Natural killer cell (primary cell): ENCODE data around the gene CDH23. TPM values are rescaled to one million over a fixed set of nuclear protein-coding genes. Genes with fewer than 3 reads are reported as not detected.

Experiments
- ATAC-seq, 3 donors: fragments of 150-1000 bp in 2 of 3; fragments of 200-7000 bp in 1 of 3; cut with Tn5 transposase; 1 replicate in 1 of 3; 2 replicates in 2 of 3; pipeline ENCODE4 v1.10.0; 2021; ENCODE audit warnings: mild to moderate bottlenecking in 2 of 3, moderate library complexity in 2 of 3
- DNase-seq, 2 donors: peaks; one replicate each; pipeline versions ENCODE4 v3.0.0 to v3.0.0-alpha.2; 2013 to 2021; ENCODE audit warnings: mixed read lengths in 1 of 2
- H3K27ac ChIP-seq: one replicate; pipeline ENCODE4 v1.5.1; 2013; ENCODE audit warnings: mild to moderate bottlenecking, low read length
- H3K27me3 ChIP-seq: one replicate; pipeline ENCODE4 v1.6.1; 2013; ENCODE audit warnings: low read length; ENCODE audit not compliant: control insufficient read depth, insufficient read depth
- H3K36me3 ChIP-seq: one replicate; pipeline ENCODE4 v1.6.1; 2013; ENCODE audit warnings: low read length; ENCODE audit not compliant: control insufficient read depth, insufficient read depth
- H3K4me1 ChIP-seq: one replicate; pipeline ENCODE4 v1.6.1; 2013; ENCODE audit warnings: low read length; ENCODE audit not compliant: control insufficient read depth, insufficient read depth
- H3K4me3 ChIP-seq: one replicate; pipeline ENCODE4 v1.5.1; 2013; ENCODE audit warnings: low read length
- H3K9me3 ChIP-seq: one replicate; pipeline ENCODE4 v1.6.1; 2013; ENCODE audit warnings: low read length; ENCODE audit not compliant: control insufficient read depth, insufficient read depth
- H3K27ac Mint-ChIP-seq, 2 donors: one replicate each; pipeline ENCODE4 v1.8.0; 2022; ENCODE audit warnings: mild to moderate bottlenecking in 2 of 2, mixed read lengths in 2 of 2, moderate library complexity in 1 of 2
- H3K27me3 Mint-ChIP-seq, 2 donors: one replicate each; pipeline ENCODE4 v1.8.0; 2022; ENCODE audit warnings: low read depth in 2 of 2, mixed read lengths in 2 of 2
- H3K36me3 Mint-ChIP-seq: one replicate; pipeline ENCODE4 v1.8.0; 2022; ENCODE audit warnings: mixed read lengths
- H3K4me1 Mint-ChIP-seq, 2 donors: one replicate each; pipeline ENCODE4 v1.8.0; 2022; ENCODE audit warnings: mixed read lengths in 2 of 2
- H3K4me3 Mint-ChIP-seq: one replicate; pipeline ENCODE4 v1.8.0; 2022; ENCODE audit warnings: mild to moderate bottlenecking, moderate library complexity, mixed read lengths
- H3K9me3 Mint-ChIP-seq, 2 donors: one replicate each; pipeline ENCODE4 v1.8.0; 2022; ENCODE audit warnings: mixed read lengths in 2 of 2
- CTCF ChIP-seq: fragments of 200-600 bp; IDR thresholded peaks from one replicate; pipeline ENCODE4 v1.8.0; 2022; ENCODE audit warnings: antibody characterized with exemption
- WGBS: methylation state at CpG from one replicate; pipeline ENCODE4 v1.1.7; 2013; ENCODE audit warnings: missing lambda C conversion rate; ENCODE audit not compliant: insufficient coverage; 5-methylcytosine and 5-hydroxymethylcytosine counted together
- intact Hi-C: fragments of 100-400 bp; cut with micrococcal nuclease; formaldehyde crosslinking; loops from one replicate; pipeline ENCODE4 v1.14.2; 2022
- total RNA-seq, 4 donors: library from RNA; stranded (reverse); fragments of 120-200 nt in 1 of 4; gene quantifications; one replicate each; pipeline versions ENCODE4 v1.2.3 to v1.2.4, GENCODE V29; 2013 to 2022

Gene CDH23
- total RNA-seq, 3 donors from 2014 or later (not counting 1 experiment from before 2014, with no cell fraction given) = 1.2 to 6.0 (median 4.3) TPM

GRCh38 chr10:71845410-71846405 is 449.0 kb downstream of the CDH23 start:
- Mint-ChIP-seq H3K27me3 (no peaks in the 10 kb centered on the region), H3K27ac (peak overlapping the region; percentile 52 to 63), H3K4me3 (peak overlapping the region; percentile 22), H3K4me1 (peaks cover 76 to 81% of the 10 kb centered on the region in 2 donors), H3K9me3 (no peaks in the 10 kb centered on the region), H3K36me3 (no peaks in the 10 kb centered on the region)
- WGBS = 92% methylated on average over 8 of the region's 11 CpGs
- H3K4me1 ChIP-seq = peaks cover 43% of the 10 kb centered on the region
- no peak for TF ChIP-seq CTCF
- H3K9me3 ChIP-seq = no peaks in the 10 kb centered on the region
- intact Hi-C loops = no loop called here
- no peaks in the 10 kb centered on the region for H3K27me3 ChIP-seq
- peak in 1 of 3 donors; percentile 12 for ATAC-seq
- H3K4me3 ChIP-seq = no peak overlapping the region
- no peak overlapping the region for H3K27ac ChIP-seq
- H3K36me3 ChIP-seq = no peaks in the 10 kb centered on the region
- DNase-seq = no peak

- no peak for TF ChIP-seq CTCF
- 87% methylated on average over 3 of the region's 3 CpGs for WGBS
- Histone ChIP-seq H3K4me3 (no peak overlapping the region), H3K27ac (no peak overlapping the region), H3K36me3 (no peaks in the 10 kb centered on the region), H3K27me3 (no peaks in the 10 kb centered on the region), H3K9me3 (no peaks in the 10 kb centered on the region), H3K4me1 (peaks cover 45% of the 10 kb centered on the region)
- no peaks in the 10 kb centered on the region for H3K9me3 Mint-ChIP-seq
- H3K4me3 Mint-ChIP-seq = peak overlapping the region; percentile 10
- ATAC-seq = no peak
- H3K27ac Mint-ChIP-seq = peak overlapping the region in 1 of 2 donors; percentile 27
- intact Hi-C loops = no loop called here
- no peaks in the 10 kb centered on the region for H3K27me3 Mint-ChIP-seq
- peaks cover 80 to 87% of the 10 kb centered on the region in 2 donors for H3K4me1 Mint-ChIP-seq
- no peak for DNase-seq
- no peaks in the 10 kb centered on the region for H3K36me3 Mint-ChIP-seq
Observed at GRCh38 chr10:71846816-71847215, 450.1 kb downstream of the CDH23 start.

- H3K36me3 ChIP-seq = no peaks in the 10 kb centered on the region
- no peaks in the 10 kb centered on the region for H3K27me3 ChIP-seq
- H3K4me3 ChIP-seq = no peak overlapping the region
- Mint-ChIP-seq H3K4me1 (peaks cover 79 to 82% of the 10 kb centered on the region in 2 donors), H3K27ac (peak overlapping the region; percentile 27 to 52), H3K36me3 (no peaks in the 10 kb centered on the region), H3K4me3 (peak overlapping the region; percentile 10), H3K9me3 (no peaks in the 10 kb centered on the region), H3K27me3 (no peaks in the 10 kb centered on the region)
- ATAC-seq (no peak), DNase-seq (no peak)
- intact Hi-C loops = no loop called here
- H3K9me3 ChIP-seq = no peaks in the 10 kb centered on the region
- no peak for TF ChIP-seq CTCF
- H3K27ac ChIP-seq = no peak overlapping the region
- peaks cover 51% of the 10 kb centered on the region for H3K4me1 ChIP-seq
- WGBS = 98% methylated on average over 8 of the region's 8 CpGs
Observed at GRCh38 chr10:71847418-71847817, 450.7 kb downstream of the CDH23 start.
